Myocyte (in vitro differentiated cells): ENCODE measurements around the gene HOXA10. TPM values are rescaled to one million over a fixed set of nuclear protein-coding genes. Genes with fewer than 3 reads are reported as not detected.

ENCODE experiments used
- DNase-seq: peaks from one replicate; pipeline ENCODE4 v3.0.0-alpha.2; 2012; ENCODE audit warnings: low read depth
- total RNA-seq: library from RNA; depleted of rRNA; stranded (reverse); fragments of >200 nt; gene quantifications from 2 replicates; pipeline ENCODE4 v1.2.3, GENCODE V29; 2014

HOXA10 gene
- total RNA-seq, 1 donor from 2014 or later: 15.1 TPM

- no peak for DNase-seq
Observed at GRCh38 chr7:27203964-27204594, 30.0 kb upstream of the HOXA10 start.

- DNase-seq: no peak
Observed at GRCh38 chr7:27203365-27203953, 29.3 kb upstream of the HOXA10 start.

- DNase-seq: no peak
Observed at GRCh38 chr7:27202862-27203134, 28.7 kb upstream of the HOXA10 start.

GRCh38 chr7:27202018-27202861 is 28.1 kb upstream of the HOXA10 start:
- DNase-seq: no peak

GRCh38 chr7:27201580-27202017 is 27.5 kb upstream of the HOXA10 start:
- no peak for DNase-seq

- DNase-seq: no peak
Observed at GRCh38 chr7:27200761-27201579, 26.9 kb upstream of the HOXA10 start.

- peak; percentile 63 for DNase-seq
Observed at GRCh38 chr7:27199849-27200760, 26.0 kb upstream of the HOXA10 start, which contains the start of gene HOXA13. HOXA13 (minus strand) TSS chr7:27200091; CDS start chr7:27200077, 14 bp downstream.

- peak; percentile 29 for DNase-seq
Observed at GRCh38 chr7:27198871-27199801, 25.0 kb upstream of the HOXA10 start.

DNA sequence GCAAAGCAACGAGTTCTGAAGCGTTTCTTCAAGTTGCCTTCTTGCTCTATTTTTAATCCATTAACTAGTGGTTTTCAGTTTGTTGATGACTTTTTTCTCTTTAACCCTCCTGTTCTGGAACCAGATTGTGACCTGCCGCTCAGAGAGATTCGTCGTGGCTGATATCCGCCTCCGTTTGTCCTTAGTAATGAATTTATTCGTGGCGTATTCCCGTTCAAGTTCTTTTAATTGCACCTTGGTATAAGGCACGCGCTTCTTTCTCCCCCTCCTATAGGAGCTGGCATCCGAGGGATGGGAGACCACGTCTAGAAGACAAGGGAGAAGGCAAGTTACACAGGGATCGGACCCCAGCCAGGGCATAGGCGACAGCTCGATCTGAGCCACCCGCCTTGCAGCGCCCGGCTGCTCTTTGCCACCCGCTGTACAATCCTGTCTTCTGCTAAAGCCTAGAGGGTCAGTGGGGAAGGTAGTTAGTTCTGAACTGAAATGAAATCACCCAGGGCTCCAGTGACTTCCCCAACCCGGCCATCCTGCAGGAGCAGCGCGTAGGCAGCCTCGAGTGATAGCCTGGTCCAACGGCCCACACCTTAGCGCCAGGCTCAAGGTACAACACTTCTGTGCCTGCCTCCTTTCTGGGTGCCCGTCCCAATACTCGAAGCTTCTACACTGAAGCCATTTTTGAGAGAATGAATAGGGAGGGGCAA is 24.2 kb upstream of the HOXA10 start:
- DNase-seq: no peak

DNA sequence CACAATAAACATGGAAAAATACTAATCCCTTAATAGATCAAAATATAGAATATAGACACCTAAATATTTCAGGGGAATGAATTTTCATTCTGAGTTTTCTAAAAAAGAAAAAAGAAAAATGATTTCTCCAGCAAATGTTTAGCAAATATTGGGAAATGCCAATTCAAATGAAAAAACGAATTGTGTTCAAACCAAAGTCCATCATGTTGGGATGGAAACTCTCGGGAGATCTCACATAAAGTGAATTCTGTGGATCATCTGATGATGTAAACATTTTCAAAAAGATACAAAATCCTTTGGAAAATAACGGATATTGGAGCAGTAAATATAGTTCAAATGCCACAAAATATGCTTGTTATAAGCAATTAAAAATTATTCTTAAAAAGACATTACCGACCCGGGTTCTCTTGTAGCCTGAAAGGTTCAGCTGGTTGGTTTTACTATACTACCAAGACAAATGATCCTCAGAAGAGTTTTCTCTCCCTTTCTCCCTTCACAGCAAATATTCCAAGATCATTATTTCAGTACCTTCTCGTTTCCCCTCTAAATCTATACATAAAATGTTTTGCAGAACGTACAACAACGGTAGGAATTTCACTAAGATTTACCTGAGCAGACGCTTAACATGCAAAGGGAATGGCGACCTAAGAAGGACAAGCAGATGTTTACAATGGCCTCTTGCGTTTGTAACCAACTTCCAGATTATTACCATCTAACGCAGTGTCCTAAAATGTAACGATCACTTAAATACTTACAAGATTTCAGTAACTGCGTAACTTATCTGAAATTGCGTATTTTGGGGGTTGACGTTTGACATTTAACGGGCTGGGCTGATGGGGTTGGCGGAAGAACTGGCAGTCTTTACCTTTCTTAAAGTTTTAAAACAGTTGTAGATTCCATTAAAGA is 23.3 kb upstream of the HOXA10 start:
- no peak for DNase-seq

GRCh38 chr7:27196287-27196767 is 22.2 kb upstream of the HOXA10 start:
- peak; percentile 81 for DNase-seq

- DNase-seq: no peak
Observed at GRCh38 chr7:27194686-27195379, 20.7 kb upstream of the HOXA10 start.

DNA sequence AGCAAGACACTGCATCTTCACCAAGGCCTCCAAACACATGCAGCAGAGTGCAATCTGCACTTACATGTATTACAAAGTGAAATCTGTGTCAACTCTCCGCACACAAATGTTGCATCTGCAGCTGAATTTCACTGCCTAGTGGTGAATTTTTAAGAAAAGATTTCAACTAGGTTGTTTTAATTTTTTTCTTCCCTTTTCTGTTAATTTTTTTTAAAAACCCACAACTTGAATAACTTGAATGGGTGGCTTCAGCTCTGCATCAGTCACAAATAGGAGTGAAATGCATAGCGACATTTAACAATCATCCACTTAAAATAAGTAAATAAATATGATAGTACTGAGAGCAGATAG is 19.9 kb upstream of the HOXA10 start:
- no peak for DNase-seq

DNA sequence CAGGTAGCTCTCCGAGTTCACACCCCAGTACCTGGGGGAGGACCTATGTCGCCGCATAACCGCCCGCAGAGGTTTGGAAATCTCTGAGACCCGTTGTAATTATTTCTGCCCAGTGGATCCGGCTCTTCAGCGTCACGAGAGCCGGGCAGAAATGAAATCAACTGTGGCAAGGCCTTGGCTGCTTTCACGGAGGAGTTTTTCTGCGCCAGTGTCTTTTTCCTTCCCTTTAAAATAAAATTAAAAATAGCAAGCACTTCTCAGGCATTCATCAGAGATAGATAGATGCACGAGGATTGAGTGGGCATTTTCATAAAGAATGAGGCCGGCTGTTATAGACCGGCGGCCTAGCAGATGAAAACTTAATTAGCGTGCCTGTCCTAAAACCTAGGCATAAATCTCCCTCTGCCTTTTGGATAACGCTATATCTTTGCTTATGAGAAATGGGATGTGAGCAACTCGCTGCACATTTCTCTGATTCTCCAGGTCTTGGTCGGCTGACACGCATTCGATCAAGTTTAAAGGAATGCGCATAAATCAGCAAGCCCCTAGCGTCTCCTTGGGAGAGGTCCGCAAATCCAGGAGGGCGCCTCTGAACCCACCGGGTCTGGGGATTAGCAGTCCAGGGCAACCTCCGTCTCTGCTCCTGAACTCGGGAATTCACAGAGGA is 19.3 kb upstream of the HOXA10 start:
- no peak for DNase-seq

GRCh38 chr7:27192546-27193334 is 18.6 kb upstream of the HOXA10 start:
- no peak for DNase-seq
